GM19099 (cell line): Measurements from ENCODE around the gene CDK5RAP2.

Experiments used
- POLR2A ChIP-seq: IDR thresholded peaks from 3 replicates; pipeline ENCODE4 v1.6.1; 2011; ENCODE audit warnings: low read depth; ENCODE audit not compliant: insufficient read length; ENCODE audit errors: extremely low read depth

CDK5RAP2 gene

GRCh38 chr9:120567874-120568273 is 12.1 kb downstream of the CDK5RAP2 start:
- TF ChIP-seq POLR2A, result no peak

DNA sequence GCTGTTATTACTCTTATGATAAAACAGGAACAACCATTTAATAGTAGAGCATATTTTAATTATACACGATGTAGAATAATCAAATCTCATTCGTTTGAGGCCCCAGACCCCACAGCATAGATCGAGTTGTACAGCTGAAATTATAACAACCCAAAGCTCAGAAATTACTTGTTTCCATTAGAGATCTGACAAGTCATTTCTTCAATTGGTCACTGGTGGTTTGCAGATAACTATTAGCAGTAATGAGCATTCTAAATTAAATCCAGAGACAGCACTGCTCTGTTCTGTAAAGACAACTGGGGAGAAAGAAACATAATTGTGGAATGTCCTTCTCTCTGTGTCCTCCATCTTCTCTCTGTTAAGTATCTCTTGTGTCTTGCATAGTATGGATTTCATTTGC is 12.9 kb downstream of the CDK5RAP2 start:
- TF ChIP-seq POLR2A, result no peak

DNA sequence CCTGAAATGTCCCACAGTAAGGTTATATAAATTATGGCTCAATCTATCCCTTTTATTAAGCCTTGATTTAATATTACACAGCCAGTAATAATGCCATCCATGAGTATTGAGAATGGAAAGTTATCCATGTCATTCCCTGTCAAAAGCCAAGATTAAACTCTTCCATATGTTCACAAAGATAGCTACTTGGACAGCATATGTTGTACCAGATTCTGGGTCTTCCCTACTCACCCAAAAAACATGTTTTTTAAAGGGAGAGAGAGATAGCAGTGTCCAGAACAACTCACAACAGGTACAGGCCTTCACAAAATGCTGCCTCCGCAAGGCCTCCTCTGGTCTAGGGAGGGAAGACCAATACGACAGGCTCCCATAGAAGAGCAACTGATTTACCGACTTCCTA is 15.4 kb downstream of the CDK5RAP2 start:
- TF ChIP-seq POLR2A, result no peak

DNA sequence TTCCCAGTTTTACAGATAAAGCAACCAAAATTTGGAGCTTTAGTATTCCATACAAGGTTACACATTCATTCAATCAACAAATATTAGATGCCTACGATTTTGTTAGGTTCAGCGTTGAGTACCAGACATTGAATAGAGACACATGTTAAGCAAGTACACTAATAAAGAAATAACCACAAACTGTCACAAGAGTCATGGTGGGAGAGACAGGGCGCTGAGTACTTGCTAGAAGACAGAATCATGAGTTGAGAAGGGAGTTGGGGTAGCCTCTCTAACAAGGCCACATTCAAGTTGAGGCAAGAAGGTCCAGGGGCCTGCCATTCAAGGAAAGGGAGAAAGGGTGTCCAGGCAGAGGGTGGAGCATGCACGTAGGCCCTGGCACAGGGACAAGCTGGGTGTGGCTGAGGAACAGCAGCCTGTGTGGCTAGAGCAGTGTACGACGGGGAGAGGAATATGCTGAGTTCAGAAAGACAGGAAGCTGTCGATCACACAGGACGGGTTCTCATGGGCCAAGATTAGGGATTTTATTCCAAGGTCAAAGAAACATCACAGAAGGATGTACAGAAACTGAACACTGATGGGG is 17.0 kb downstream of the CDK5RAP2 start:
- no peak for TF ChIP-seq POLR2A

DNA sequence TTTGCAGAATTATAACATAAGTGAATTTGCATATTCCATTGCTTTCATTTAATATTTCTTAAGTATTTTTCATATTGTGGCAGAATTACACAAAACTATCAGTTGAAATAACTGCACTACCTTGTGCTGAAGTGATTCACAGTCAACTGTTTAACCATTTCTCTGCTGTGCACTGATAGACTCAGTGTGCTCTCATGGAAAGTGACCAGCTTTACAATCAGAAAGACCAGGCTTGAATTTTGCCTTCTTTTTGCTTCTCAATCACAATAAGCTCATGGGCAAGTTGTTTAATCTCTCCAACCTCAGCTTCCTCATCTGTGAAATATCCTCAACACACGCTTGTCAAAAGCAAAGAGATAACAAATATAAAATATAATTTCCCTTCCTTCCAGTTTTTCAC is 18.3 kb downstream of the CDK5RAP2 start:
- TF ChIP-seq POLR2A, result no peak

DNA sequence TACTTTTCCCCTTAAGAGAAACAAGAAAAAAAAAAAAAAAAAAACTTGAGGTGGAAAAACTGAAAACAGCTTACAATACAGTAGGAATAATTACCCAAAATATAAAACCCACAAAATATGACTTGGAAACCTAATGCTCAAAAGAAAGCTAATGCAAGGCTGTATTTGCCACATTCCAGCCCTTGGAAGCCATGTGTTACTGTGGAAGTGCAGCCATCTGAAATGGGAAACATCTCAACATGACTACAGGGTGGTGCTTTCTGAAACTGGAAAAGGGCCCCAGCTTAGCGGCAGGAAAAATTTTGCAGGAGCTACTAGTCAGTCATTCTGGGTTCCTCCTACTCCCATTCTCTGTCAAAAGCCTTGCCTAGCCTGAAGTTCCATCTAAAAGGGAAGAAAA is 20.4 kb downstream of the CDK5RAP2 start:
- TF ChIP-seq POLR2A, result no peak

DNA sequence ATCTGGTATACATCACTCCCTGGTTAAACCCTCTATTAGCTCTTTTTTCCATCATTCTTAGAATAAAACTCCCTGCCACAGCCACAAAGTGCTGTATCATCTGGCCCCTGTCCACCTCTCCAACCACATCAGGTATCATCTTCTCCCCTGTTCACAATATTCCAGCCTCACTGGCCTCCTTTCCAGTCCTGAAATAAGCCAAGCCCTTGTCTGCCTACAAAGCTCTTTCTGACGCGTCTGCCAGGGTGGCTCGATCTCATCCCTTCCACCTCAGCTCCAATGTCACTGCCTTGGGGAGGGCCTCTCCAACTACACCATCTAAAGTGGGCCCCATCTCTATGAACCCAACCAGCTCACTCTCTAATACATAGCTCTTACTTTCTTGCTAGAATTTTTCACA is 21.5 kb downstream of the CDK5RAP2 start:
- TF ChIP-seq POLR2A, result no peak

DNA sequence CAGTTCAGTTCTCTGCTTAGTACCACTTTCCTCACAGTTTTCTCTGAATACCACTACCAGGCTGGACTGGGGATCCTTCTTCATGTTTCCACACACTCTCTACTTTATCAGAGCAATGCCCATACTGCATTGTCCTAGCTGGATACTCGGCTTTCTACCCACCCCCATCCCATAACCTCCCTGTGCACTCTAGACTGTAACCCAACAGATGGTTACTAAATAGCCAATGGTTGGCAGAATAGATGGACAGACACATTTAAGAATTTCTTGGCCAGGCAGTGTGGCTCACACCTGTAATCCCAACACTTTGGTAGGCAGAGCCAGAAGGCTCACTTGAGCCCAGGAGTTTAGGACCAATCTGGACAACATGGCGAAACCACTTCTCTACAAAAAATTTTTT is 22.8 kb downstream of the CDK5RAP2 start:
- no peak for TF ChIP-seq POLR2A

- TF ChIP-seq POLR2A, result no peak
Observed at GRCh38 chr9:120556775-120557174, 23.2 kb downstream of the CDK5RAP2 start.

DNA sequence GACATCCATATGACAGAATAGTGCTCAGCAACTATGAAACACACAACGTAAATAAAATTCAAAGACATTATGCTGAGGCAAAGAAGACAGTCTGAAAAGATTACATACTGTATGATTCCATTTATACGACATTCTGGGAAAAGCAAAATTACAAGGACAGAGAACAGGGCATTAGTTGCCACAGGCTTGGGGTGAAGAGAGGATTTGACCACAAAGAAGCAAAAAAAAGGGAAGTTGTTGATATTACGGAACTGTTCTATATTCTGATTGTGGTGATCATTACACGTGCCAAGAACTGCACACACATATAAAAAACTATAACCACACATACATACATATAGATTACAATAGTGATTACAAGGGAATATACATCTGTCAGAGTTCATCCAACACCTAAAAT is 24.1 kb downstream of the CDK5RAP2 start:
- TF ChIP-seq POLR2A, result no peak

DNA sequence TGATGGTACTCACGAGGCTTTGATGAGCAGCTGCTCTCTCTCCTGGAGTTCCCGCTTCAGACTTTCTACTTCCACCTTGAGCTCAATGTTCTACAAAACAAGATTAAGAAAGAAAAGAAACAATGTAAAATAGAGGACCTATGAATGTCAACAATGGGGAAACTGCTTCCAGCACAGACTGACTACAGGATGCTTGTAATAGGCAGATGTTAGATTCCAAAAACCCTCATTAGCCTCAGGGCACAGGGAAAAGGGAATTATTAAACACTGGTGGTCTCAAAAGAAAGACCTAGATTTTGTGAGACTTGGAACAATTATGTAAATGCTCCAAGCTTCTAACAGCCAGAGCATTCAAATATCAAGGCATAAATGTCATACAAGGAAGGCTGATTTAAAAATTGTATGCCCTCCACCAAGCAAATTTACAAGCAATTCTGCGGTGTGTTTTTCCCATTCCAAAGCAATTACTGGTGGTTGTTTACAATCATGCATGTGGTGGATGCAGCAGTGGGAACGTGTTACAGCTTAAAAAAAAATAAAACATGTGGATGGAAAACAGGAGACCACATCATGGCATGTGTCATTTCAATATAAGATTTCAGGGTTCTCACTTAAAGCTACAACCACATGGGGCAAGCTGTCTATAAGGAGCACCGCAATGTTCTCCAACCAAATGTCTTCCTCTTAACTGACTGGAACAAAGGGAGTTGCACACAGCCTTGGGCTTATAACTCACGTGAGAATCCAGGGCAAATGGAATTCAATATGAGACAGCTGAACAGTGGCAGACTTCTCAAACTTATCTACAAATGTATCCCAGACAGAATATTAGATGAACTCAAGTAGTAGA is 34.0 kb downstream of the CDK5RAP2 start:
- no peak for TF ChIP-seq POLR2A

- TF ChIP-seq POLR2A, result no peak
Observed at GRCh38 chr9:120544441-120544840, 35.5 kb downstream of the CDK5RAP2 start.

DNA sequence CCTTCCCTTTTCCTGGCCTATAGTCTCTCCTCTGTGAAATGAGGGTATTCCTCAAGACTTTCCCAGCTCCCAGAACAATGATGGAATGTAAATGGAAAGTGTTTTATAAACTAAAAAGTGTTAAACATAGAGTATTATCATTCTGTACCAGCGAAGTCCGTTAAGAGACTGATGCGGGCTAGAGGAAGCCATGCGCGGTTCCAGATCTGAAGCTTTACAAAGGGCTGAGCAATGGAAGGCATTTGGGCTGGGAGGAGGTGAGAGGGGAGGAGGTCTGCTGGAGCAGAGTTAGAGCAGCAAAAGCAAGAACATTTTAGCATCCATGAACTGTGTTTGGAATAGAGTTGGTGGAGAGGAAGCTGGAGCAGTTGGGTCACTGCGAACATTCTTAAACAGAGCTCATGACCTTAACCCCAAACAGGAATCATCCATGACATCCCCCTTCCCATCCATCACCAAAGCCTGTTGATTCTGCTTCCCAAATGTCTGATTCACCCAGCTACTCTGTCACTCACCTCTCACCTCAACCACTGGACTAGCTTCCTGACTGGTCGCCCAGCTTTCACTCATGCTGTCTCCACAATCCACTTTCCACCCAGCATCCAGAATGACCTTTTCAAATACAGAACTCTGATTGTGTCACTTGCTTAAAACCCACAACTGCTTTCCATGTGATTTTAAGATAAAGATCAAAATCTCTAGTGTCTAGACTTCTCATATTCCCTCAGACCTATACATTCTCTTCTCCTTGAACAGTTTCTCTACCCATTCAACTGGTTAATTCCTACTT is 37.1 kb downstream of the CDK5RAP2 start:
- TF ChIP-seq POLR2A, result no peak

DNA sequence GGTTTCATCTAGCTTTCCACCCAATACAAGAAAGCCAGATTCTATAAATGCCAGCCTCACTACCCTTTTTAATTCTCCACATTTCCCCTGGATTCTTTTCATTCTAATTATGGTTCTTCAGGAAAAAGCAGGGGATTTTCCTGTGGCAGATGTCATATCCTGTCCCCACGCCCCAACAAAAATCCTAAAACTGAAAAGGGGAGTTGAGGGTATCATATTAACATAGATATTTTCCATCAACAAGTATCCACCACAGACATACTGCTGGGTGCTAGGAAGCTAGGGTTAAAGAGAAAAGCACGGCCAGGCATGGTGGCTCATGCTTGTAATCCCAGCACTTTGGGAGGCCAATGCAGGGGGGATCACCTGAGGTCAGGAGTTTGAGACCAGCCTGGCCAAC is 38.0 kb downstream of the CDK5RAP2 start:
- TF ChIP-seq POLR2A, result no peak

DNA sequence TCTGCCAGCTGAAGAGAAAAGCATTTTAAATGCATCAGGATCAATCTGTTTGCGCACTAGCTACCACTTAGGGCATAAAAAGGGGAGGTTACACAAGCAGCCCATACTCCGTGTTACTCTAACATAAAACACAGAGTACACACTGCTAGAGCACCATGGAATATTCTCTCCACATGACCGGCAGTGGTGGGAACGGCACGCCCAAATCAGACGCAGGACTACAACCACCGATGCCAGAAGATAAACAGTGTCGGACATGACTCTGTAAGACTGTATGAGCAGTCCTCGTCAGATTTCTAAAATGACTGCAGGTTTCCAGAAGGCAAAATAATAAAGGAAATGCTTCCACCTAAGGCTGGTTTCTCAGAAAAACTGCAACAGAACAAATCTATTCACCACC is 40.0 kb downstream of the CDK5RAP2 start:
- TF ChIP-seq POLR2A, result no peak

DNA sequence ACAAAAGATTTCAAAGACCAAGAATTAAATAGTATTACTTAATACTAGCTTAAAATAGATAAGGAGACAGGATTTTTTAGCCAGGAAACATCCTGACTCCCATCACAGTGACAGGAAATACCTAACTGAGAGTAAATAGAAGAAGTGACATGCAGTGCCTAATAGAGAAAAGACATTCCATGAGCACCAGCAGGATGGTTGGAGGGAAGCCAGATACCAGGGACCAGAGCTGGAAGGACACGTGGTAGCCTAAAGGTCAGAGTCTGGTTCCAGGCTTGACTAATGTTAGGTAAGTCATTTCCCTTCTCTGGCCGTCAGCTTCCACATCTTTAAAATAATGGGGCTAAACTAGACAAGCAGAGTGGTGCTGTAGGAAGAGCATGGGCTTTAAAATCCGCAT is 41.6 kb downstream of the CDK5RAP2 start:
- no peak for TF ChIP-seq POLR2A

- TF ChIP-seq POLR2A, result no peak
Observed at GRCh38 chr9:120536949-120537640, 42.9 kb downstream of the CDK5RAP2 start.
